ENCODE data around the gene MRNIP.

DNA sequence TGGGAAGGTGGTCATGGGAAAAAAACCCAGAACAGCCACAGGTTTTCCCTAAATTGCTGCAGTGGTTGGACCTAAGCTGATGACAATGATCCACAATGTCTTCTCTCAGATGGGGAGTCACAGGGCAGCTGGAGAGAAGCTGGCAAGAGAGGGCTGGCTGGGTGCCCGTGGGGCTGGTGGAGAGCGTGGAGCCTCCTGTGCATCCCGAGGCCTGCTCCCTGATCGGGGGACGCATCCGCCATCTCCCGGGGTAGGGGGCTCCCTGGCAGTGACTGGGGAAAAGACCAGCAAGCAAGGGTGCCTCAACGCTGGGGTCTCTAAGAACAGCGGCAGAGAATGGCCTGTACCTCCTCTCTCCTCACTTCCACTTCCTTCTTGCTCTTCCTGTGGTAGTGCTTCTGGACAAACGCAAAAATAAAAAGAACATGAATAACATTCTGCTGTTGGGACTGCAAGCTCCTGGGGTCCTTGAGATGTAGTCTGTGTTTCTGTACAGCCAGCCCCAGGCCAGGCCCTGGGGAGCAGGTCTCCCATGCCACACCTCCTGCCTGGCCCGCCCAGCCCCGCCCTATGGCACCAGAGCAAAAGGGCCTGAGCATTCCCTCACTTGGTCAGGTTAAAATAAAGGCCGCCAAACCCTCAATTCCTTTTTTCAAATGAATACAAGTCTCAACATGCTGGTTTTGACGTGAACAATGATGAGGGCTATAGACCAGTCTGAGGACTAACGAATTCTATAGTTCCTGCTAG, 7.0 kb upstream of the MRNIP start:
- TF ChIP-seq, protein P1, sequence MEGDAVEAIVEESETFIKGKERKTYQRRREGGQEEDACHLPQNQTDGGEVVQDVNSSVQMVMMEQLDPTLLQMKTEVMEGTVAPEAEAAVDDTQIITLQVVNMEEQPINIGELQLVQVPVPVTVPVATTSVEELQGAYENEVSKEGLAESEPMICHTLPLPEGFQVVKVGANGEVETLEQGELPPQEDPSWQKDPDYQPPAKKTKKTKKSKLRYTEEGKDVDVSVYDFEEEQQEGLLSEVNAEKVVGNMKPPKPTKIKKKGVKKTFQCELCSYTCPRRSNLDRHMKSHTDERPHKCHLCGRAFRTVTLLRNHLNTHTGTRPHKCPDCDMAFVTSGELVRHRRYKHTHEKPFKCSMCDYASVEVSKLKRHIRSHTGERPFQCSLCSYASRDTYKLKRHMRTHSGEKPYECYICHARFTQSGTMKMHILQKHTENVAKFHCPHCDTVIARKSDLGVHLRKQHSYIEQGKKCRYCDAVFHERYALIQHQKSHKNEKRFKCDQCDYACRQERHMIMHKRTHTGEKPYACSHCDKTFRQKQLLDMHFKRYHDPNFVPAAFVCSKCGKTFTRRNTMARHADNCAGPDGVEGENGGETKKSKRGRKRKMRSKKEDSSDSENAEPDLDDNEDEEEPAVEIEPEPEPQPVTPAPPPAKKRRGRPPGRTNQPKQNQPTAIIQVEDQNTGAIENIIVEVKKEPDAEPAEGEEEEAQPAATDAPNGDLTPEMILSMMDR (IDR thresholded peaks at IDR 0.05; ENCODE audit: low read length): no peak
- TF ChIP-seq EZH2 (IDR thresholded peaks at IDR 0.05; ENCODE audit: borderline replicate concordance, low read length): no peak

Measured in OCI-LY1 (cell line).